Heart left ventricle (tissue), 16 donors: ENCODE results near the gene MCL1. TPM values are rescaled to one million over a fixed set of nuclear protein-coding genes. Genes with fewer than 3 reads are reported as not detected.
A peak's percentile ranks its signal among the peaks of the same experiment; 100 is the strongest.

Source experiments
- ATAC-seq, 4 donors: fragments of 200-7000 bp; cut with Tn5 transposase; one replicate each; pipeline ENCODE4 v1.9.1; 2020 to 2022; ENCODE audit warnings: moderate library complexity in 4 of 4, mild to moderate bottlenecking in 3 of 4, moderate number of reproducible peaks in 1 of 4
- DNase-seq, 5 donors: peaks; one replicate each; pipeline ENCODE4 v3.0.0-alpha.2; 2020
- H3K27ac ChIP-seq, 12 donors: fragments of 200-600 bp; sonication (generic) in 4 of 12; one replicate each; pipeline versions ENCODE4 v1.5.0 to v1.8.0; 2016 to 2022; ENCODE audit warnings: mild to moderate bottlenecking in 2 of 12
- H3K27me3 ChIP-seq, 9 donors: fragments of 200-600 bp; sonication (generic) in 2 of 9; one replicate each; pipeline versions ENCODE4 v1.5.1 to v1.8.0; 2016 to 2022; ENCODE audit warnings: mild to moderate bottlenecking in 3 of 9
- H3K36me3 ChIP-seq, 9 donors: fragments of 200-600 bp; sonication (generic) in 2 of 9; one replicate each; pipeline versions ENCODE4 v1.5.0 to v1.8.0; 2018 to 2022; ENCODE audit warnings: mild to moderate bottlenecking in 2 of 9
- H3K4me1 ChIP-seq, 12 donors: fragments of 200-600 bp; sonication (generic) in 4 of 12; one replicate each; pipeline versions ENCODE4 v1.5.0 to v1.8.0; 2016 to 2022; ENCODE audit warnings: mild to moderate bottlenecking in 3 of 12
- H3K4me3 ChIP-seq, 12 donors: fragments of 200-600 bp; sonication (generic) in 4 of 12; one replicate each; pipeline versions ENCODE4 v1.5.0 to v1.8.0; 2017 to 2022; ENCODE audit warnings: mild to moderate bottlenecking in 9 of 12, moderate library complexity in 4 of 12
- H3K9me3 ChIP-seq, 12 donors: fragments of 200-600 bp; sonication (generic) in 4 of 12; one replicate each; pipeline versions ENCODE4 v1.5.0 to v1.8.0; 2016 to 2022; ENCODE audit warnings: mild to moderate bottlenecking in 1 of 12
- POLR2A ChIP-seq, 2 donors: fragments of 450-650 bp; IDR thresholded peaks; one replicate each; pipeline ENCODE4 v1.6.1; 2017; ENCODE audit warnings: antibody characterized with exemption in 2 of 2, mild to moderate bottlenecking in 2 of 2, moderate library complexity in 2 of 2
- WGBS, 4 donors: extraction: QIAGEN DNeasy Blood & Tissue Kit in 2 of 4; methylation state at CpG; one replicate each; pipeline versions ENCODE4 v1.1.5 to v1.1.7; 2013 to 2018; 5-methylcytosine and 5-hydroxymethylcytosine counted together
- intact Hi-C, 10 donors: fragments of 100-400 bp; cut with DNase I; formaldehyde crosslinking; loops; one replicate each; pipeline versions ENCODE4 v1.11.1 to v1.14.2; 2022
- long read RNA-seq, 3 donors: library from polyadenylated mRNA; unstranded; transcript quantifications; one replicate each; pipeline ENCODE4 v2.0.0, GENCODE V29; 2020 to 2021
- polyA plus RNA-seq, 2 donors: library from polyadenylated mRNA; stranded (reverse); fragments of 200-250 nt; gene quantifications; one replicate each; pipeline ENCODE4 v1.2.3, GENCODE V29; 2013
- total RNA-seq, 9 donors: library from RNA; depleted of rRNA in 2 of 9; stranded (reverse); fragments of >200 nt in 2 of 9; fragmentation: NEBNext Ultra II Directional in 3 of 9; extraction: Animal tissue kit (Norgen Biotek cat#: 25700) in 3 of 9; gene quantifications; one replicate each; pipeline versions ENCODE4 v1.1.0 to v1.2.4, GENCODE V29; 2016 to 2023
- TF ChIP-seq, protein P1 (sequence below), 12 donors: fragments of 200-600 bp; sonication (generic) in 4 of 12; IDR thresholded peaks; one replicate each; pipeline versions ENCODE4 v1.5.0 to v1.8.0; 2018 to 2022; ENCODE audit warnings: antibody characterized with exemption in 12 of 12, mild to moderate bottlenecking in 5 of 12
- donor health status: ischemic (EF 13 %, LVEDD 7.1; RV severe dilation, severe dysfunction).
- donor health status: healthy with polysubstance abuse.
- donor health status: DM: no; HTN: yes; CAD: no.
- donor health status: DM: no; HTN: no; CAD: no.
- donor health status: ischemic (EF 25% LVEDD 6.9; RV normal size, moderate dysfunction).
- donor health status: ischemic (EF 25% LVEDD 5.7; RV mildly dilated, moderate dysfunction).
- donor health status: healthy.
- donor health status: DM: yes; HTN: yes; CAD: no.
- donor health status: ischemic (EF 35%, LVEDD 5.7; RV mildly dilated, moderate dysfunction).
- donor health status: nonischemic (EF 11% LVEDD 7.7; RV severe dilation, severe dysfunction).
- donor health status: DM: yes; HTN: yes; CAD: no.
- donor health status: PGD.
- donor health status: ischemic (EF 29% LVEDD 5.4; RV normal size, mild dysfunction).
- donor health status: nonischemic (EF 23%, LVEDD 6.1; RV moderate dilation, normal function).

Gene MCL1
- total RNA-seq (100 to 1,000 TPM in 6 of 9 donors, 10 to 100 TPM in 3; 77.2 to 180 (median 104) TPM), polyA plus RNA-seq (100 to 1,000 TPM in 1 of 2 donors, 10 to 100 TPM in 1; 57.1 to 118 TPM)
- long read RNA-seq, donor 1, transcript MCL1-202 (3 exons, 3,932 nt): major isoform, 69 of 88 reads
- long read RNA-seq, donor 1, partial matches to known transcripts: 0 of 88 reads
- long read RNA-seq, donor 1, other reads (novel, unspliced or antisense): 17 of 88 reads
- long read RNA-seq, donor 2, transcript MCL1-203 (2 exons, 1,099 nt): minor isoform, 14 of 63 reads
- long read RNA-seq, donor 2, transcript MCL1-202 (3 exons, 3,932 nt): major isoform, 32 of 63 reads
- long read RNA-seq, donor 2, partial matches to known transcripts: 0 of 63 reads
- long read RNA-seq, donor 2, other reads (novel, unspliced or antisense): 16 of 63 reads
- long read RNA-seq, donor 3, transcript MCL1-202 (3 exons, 3,932 nt): major isoform, 94 of 106 reads
- long read RNA-seq, donor 3, partial matches to known transcripts: 1 of 106 reads
- long read RNA-seq, donor 3, other reads (novel, unspliced or antisense): 8 of 106 reads

DNA sequence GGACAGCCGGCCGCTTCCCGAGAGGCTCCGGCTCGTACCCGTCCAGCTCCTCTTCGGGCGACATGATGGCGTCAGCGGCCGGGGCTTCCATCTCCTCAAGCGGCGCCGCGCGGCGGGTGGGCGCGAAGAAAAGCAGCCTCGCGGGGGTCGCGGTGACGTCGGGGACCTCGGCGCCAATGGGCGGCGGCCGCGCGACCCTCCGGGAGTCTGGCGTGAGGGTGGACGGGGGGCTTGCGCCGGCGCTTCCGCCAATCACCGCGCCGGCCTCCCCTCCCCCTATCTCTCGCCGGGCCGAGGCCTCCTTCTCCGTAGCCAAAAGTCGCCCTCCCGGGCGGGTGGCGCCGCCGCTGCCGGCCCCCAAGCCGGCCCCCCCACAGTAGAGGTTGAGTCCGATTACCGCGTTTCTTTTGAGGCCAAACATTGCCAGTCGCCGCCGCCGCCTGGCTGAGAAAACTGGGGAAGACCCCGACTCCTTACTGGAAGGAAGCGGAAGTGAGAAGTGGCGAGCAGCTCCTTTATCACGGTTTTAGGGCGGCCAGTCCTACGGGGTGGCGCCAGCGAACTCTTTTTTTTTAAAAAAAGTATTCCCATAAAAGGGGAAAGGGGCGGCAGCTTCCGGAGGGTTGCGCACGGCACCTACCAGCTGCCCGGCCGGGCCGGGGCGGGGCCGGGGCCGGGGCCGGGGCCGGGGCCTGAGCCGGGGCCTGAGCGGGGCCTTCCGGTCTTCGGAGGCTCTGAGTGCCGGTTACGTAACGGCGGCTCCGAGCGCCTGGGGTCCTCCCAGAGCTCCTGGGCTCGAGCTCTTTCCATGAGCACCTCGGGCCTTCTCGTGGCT is at the start of gene MCL1:
TSS of gene MCL1 (minus strand) at position 501 of the 835 bp plus-strand sequence. CDS start at position 421, 80 bp downstream.
- Histone ChIP-seq H3K27me3 (no peaks in the 10 kb centered on the region), H3K27ac (peak within 1 kb of the TSS; percentile 99 to 100 (median 100)), H3K4me3 (peak within 1 kb of the TSS; percentile 80 to 99 (median 92)), H3K4me1 (peaks cover 8 to 39% (median 25%) of the 10 kb centered on the region in 12 donors), H3K36me3 (peaks cover 3 to 45% (median 33%) of the 10 kb centered on the region in 9 donors), H3K9me3 (no peaks in the 10 kb centered on the region)
- intact Hi-C loops: loop anchor here in 9 of 10 donors (1.0 to 5.0 kb wide), 8 partner anchors 18 to 118 kb away; partner anchors contain the start of genes ENSA (in 1 of the 9) and GOLPH3L (in 1 of the 9)
- ATAC-seq: peak; percentile 80 to 94 (median 86)
- DNase-seq: peak; percentile 94 to 96 (median 95)
- TF ChIP-seq, protein P1, sequence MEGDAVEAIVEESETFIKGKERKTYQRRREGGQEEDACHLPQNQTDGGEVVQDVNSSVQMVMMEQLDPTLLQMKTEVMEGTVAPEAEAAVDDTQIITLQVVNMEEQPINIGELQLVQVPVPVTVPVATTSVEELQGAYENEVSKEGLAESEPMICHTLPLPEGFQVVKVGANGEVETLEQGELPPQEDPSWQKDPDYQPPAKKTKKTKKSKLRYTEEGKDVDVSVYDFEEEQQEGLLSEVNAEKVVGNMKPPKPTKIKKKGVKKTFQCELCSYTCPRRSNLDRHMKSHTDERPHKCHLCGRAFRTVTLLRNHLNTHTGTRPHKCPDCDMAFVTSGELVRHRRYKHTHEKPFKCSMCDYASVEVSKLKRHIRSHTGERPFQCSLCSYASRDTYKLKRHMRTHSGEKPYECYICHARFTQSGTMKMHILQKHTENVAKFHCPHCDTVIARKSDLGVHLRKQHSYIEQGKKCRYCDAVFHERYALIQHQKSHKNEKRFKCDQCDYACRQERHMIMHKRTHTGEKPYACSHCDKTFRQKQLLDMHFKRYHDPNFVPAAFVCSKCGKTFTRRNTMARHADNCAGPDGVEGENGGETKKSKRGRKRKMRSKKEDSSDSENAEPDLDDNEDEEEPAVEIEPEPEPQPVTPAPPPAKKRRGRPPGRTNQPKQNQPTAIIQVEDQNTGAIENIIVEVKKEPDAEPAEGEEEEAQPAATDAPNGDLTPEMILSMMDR (IDR thresholded peaks at IDR 0.05): peak in 2 of 12 donors; percentile 11 to 26
- TF ChIP-seq POLR2A (IDR thresholded peaks at IDR 0.05): peak; percentile 63 to 96
- 0 to 1% (median 0%) methylated on average over 33 to 94 of the region's 94 CpGs for WGBS, 4 donors

DNA sequence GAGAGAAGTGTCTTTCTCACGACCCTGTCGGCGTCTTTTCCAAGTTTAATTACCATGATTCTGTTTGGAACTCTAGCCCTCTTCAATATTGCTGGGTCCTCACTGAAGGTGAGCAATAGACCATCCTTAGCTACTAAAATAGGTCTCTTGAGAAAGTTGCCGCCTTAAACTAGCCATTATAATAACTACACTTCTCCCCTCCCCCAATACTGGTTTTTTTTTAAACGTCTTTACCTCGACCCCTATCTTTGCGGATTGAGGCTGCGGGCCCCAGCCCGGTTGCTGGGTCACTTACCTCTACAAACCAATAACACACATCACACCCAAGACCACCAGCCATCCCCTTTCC is 49.3 kb upstream of the MCL1 start:
- 0 to 2% (median 1%) methylated on average over 9 of the region's 9 CpGs for WGBS, 4 donors
- TF ChIP-seq, protein P1 (IDR thresholded peaks at IDR 0.05): no peak
- TF ChIP-seq POLR2A (IDR thresholded peaks at IDR 0.05): no peak
- intact Hi-C loops: loop anchor here in 7 of 10 donors (2.0 to 10.0 kb wide), 6 partner anchors 51 to 166 kb away; partner anchors contain the start of genes GOLPH3L (in 1 of the 7), MCL1 (in 1 of the 7) and TARS2 (in 1 of the 7)

DNA sequence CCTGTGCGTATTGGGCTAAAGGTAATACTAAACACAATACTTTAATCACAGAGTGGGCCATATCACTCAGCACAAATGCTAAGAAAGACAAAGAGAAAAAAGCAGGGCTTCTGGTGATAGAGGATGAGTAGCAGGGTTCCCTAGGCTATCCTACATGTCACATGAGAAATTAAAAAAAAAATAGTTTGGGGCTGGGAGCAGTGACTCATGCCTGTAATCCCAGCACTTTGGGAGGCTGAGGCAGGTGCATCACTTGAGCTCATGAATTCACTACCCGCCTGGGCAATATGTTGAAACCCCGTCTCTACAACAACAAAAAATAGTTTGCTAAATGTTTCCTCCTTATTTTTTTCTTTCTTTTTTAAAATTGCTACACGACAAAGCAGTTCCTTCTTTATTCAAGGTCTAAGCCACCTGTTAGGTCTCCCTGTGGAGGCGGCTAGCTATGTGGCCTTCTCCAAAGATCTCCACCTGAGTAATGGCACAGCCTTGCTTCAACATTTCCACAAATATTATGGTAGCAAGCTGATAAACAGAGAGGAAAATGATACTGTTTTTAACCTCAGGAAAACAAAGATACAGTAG is 48.5 kb upstream of the MCL1 start:
- 77 to 86% (median 83%) methylated on average over 5 of the region's 5 CpGs for WGBS, 4 donors
- H3K4me3 ChIP-seq: peak overlapping the region in 9 of 12 donors; percentile 54 to 85 (median 76)
- intact Hi-C loops: loop anchor here in 7 of 10 donors (2.0 to 10.0 kb wide), 6 partner anchors 51 to 166 kb away; partner anchors contain the start of genes GOLPH3L (in 1 of the 7), MCL1 (in 1 of the 7) and TARS2 (in 1 of the 7)
- ATAC-seq: no peak
- peak overlapping the region in 4 of 12 donors; percentile 96 to 99 (median 96) for H3K27ac ChIP-seq
- H3K36me3 ChIP-seq: peaks cover 0 to 50% (median 46%) of the 10 kb centered on the region in 9 donors
- H3K4me1 ChIP-seq: peaks cover 4 to 39% (median 24%) of the 10 kb centered on the region in 12 donors
- no peak for DNase-seq
- no peaks in the 10 kb centered on the region for H3K27me3 ChIP-seq
- TF ChIP-seq, protein P1 (IDR thresholded peaks at IDR 0.05): no peak
- no peak for TF ChIP-seq POLR2A (IDR thresholded peaks at IDR 0.05)
- no peaks in the 10 kb centered on the region for H3K9me3 ChIP-seq

More for the DNA sequence above, 49.3 kb upstream of the MCL1 start:
- peak overlapping the region; percentile 15 to 85 (median 70) for H3K4me3 ChIP-seq
- no peak for DNase-seq
- peaks cover 3 to 35% (median 21%) of the 10 kb centered on the region in 12 donors for H3K4me1 ChIP-seq
- no peak for ATAC-seq
- H3K27me3 ChIP-seq: no peaks in the 10 kb centered on the region
- no peaks in the 10 kb centered on the region for H3K9me3 ChIP-seq
- peaks cover 0 to 42% (median 38%) of the 10 kb centered on the region in 9 donors for H3K36me3 ChIP-seq
- peak overlapping the region in 11 of 12 donors; percentile 85 to 99 (median 97) for H3K27ac ChIP-seq
